NB4 (cell line): ENCODE measurements around the gene SPTBN5.

Experiments
- DNase-seq: peaks from one replicate; pipeline ENCODE4 v3.0.0; 2010; ENCODE audit warnings: low read depth
- H3K4me3 ChIP-seq: one replicate; pipeline ENCODE4 v1.5.1; 2011; ENCODE audit warnings: mild to moderate bottlenecking, low read depth, low read length, moderate library complexity
- CTCF ChIP-seq: IDR thresholded peaks from one replicate; pipeline ENCODE4 v1.5.1; 2012; ENCODE audit warnings: low read depth, low read length
- MAX ChIP-seq: IDR thresholded peaks from 2 replicates; pipeline ENCODE4 v1.6.1; 2011; ENCODE audit warnings: low read depth, low read length
- MYC ChIP-seq: IDR thresholded peaks from 2 replicates; pipeline ENCODE4 v1.6.1; 2011; ENCODE audit warnings: low read depth, low read length
- POLR2A ChIP-seq: IDR thresholded peaks from 2 replicates; pipeline ENCODE4 v1.6.1; 2011; ENCODE audit warnings: mild to moderate bottlenecking; ENCODE audit not compliant: insufficient read length; ENCODE audit errors: extremely low read depth

SPTBN5 gene

GRCh38 chr15:41937568-41937923 is 43.7 kb upstream of the SPTBN5 start:
- TF ChIP-seq MAX (no peak), CTCF (no peak), MYC (no peak), POLR2A (no peak)
- DNase-seq: no peak
- H3K4me3 ChIP-seq: no peak overlapping the region

GRCh38 chr15:41936649-41937567 is 43.1 kb upstream of the SPTBN5 start:
- DNase-seq: no peak
- H3K4me3 ChIP-seq: no peak overlapping the region
- no peak for TF ChIP-seq POLR2A
- TF ChIP-seq MAX: no peak
- no peak for TF ChIP-seq CTCF
- no peak for TF ChIP-seq MYC

GRCh38 chr15:41936155-41936554 is 42.3 kb upstream of the SPTBN5 start:
- DNase-seq: no peak
- TF ChIP-seq CTCF (no peak), MYC (no peak), MAX (no peak), POLR2A (no peak)
- H3K4me3 ChIP-seq: no peak overlapping the region

GRCh38 chr15:41935566-41936020 is 41.7 kb upstream of the SPTBN5 start:
- no peak for DNase-seq
- no peak for TF ChIP-seq CTCF
- TF ChIP-seq MYC: no peak
- H3K4me3 ChIP-seq: no peak overlapping the region

- H3K4me3 ChIP-seq: no peak overlapping the region
- TF ChIP-seq MAX (no peak), CTCF (no peak), MYC (no peak), POLR2A (no peak)
- peak; percentile 60 for DNase-seq
Observed at GRCh38 chr15:41934843-41935242, 41.0 kb upstream of the SPTBN5 start.

GRCh38 chr15:41933771-41934170 is 39.9 kb upstream of the SPTBN5 start:
- H3K4me3 ChIP-seq: no peak overlapping the region
- TF ChIP-seq MAX (no peak), MYC (no peak), POLR2A (no peak), CTCF (no peak)
- no peak for DNase-seq
